DMS 273 (cell line): Measurements from ENCODE around the gene KLRF2.
"Not testable (repeated sequence)": the region's sequence is repeated elsewhere in the genome, so short reads cannot be mapped to it uniquely, and the experiment has no call there.

Experiments
- DNase-seq: peaks from one replicate; lab custom pipeline; 2025; ENCODE audit not compliant: unreplicated experiment; lab: John Stamatoyannopoulos, UW

The KLRF2 gene, protein sequence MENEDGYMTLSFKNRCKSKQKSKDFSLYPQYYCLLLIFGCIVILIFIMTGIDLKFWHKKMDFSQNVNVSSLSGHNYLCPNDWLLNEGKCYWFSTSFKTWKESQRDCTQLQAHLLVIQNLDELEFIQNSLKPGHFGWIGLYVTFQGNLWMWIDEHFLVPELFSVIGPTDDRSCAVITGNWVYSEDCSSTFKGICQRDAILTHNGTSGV

GRCh38 chr12:9881246-9881645 lies at the start of gene KLRF2:
KLRF2 (plus strand) TSS chr12:9881489; CDS start chr12:9881596, 107 bp downstream.
- no peak for DNase-seq

- no peak for DNase-seq
Observed at GRCh38 chr12:9831720-9832119, 49.6 kb upstream of the KLRF2 start.

- DNase-seq, result no peak
Observed at GRCh38 chr12:9843407-9843806, 37.9 kb upstream of the KLRF2 start.

GRCh38 chr12:9848899-9849298 lies 32.4 kb upstream of the KLRF2 start:
- DNase-seq, result no peak

- DNase-seq, result no peak
Observed at GRCh38 chr12:9851050-9851449, 30.2 kb upstream of the KLRF2 start.

DNA sequence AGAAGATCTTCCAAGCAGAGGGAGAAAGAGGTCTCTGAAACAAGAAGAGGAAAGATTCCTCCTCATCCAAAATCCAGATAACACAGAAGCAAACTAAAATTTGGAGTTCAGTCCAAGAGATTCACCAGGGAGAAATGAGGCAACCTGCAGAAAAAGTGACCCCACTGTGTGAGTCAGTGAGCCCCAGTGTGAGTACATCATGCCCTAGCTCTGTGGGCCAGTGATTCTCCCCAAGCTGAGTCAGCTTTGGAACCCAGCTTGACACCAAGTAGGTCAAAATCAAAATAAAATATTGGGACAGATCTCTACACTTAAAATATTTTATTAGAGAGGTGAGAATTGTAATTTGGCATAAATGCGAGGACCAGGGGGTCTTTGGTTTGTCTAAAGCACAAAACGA lies 29.4 kb upstream of the KLRF2 start:
- no peak for DNase-seq

- DNase-seq, result no peak
Observed at GRCh38 chr12:9856151-9856550, 25.1 kb upstream of the KLRF2 start.

DNA sequence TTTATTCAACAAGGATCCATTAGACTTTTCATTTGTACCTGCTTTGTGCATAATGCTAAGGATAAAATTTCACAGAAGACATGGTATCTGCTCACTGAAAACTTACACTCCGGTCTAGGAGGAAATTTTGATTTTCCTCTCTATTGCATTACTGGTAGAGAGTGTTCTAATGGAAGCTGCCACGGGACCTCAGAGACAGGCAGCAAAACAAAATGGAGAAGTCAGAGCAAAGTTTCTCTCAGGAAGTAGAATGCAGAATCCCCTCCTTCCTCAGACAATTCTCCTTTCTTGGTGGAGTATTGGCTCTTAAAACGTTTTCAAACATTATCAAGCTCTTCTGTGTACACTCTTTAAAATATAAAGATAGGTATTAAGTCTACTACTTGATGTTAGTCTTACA lies 24.4 kb upstream of the KLRF2 start:
- no peak for DNase-seq

DNA sequence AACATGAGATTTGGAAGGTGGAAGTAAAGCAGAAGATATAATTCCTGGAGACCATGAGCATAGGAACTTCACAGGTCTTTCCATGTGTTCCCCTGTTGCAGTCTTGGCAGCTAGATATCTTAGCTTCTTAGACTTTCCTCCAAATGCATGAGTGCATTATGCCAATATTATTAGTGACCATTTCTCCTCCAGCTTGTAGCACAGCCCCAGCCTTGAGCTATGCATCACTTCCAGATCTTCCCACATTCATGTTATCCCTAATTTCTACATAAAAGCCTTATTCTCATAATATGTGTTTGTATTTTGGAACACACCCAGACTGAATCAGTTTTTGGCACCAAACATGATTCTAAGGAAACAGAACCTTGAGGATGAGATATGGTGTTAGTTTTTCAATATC lies 23.2 kb upstream of the KLRF2 start:
- DNase-seq, result no peak

DNA sequence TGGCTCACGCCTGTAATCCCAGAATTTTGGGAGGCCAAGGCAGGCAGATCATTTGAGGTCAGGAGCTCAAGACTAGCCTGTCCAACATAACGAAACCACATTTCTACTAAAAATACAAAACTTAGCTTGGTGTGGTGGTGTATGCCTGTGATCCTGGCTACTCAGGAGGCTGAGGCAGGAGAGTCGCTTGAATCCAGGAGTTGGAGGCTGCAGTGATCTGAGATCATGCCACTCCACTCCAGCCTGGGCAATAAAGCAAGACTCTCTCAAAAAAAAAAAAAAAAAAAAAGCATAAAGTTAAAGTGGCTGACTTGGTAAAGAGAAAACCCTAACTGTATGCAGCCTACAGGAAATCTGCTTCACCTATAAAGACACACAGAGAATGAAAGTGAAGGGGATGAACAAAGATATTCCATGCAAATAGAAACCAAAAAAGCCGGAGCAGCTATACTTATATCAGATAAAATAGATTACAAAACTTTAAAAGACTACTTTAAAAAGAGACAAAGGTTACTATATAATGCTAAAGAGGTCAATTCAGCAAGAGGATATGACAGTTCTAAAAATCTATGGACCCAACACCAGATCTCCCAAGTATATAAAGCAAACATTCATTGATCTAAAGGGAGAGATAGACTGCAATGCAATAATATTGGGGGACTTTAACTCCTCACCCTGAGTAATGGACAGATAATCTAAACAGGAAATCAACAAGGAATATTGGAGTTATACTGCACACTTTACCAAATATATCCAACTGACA lies 16.2 kb upstream of the KLRF2 start:
- no peak for DNase-seq

GRCh38 chr12:9866860-9867269 lies 14.4 kb upstream of the KLRF2 start:
- no peak for DNase-seq

DNA sequence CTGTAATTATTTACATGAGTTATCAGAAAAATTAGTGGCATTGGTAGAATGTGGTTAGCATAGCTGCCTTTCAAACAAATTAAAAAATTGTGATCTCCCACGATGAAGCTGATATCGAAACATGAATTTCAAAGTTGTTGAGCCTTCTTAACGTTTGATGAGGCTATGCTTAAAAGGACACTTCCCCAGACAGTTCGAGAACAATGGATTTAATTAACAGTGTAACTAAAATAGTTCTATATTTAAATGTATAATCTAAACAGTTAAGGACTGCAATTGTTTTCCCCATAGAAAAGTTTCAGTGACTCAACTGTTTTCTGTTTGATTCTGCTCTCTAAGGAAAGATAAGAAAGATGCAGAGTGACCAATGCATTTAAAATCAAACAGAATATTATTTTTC lies 13.8 kb upstream of the KLRF2 start:
- no peak for DNase-seq

DNA sequence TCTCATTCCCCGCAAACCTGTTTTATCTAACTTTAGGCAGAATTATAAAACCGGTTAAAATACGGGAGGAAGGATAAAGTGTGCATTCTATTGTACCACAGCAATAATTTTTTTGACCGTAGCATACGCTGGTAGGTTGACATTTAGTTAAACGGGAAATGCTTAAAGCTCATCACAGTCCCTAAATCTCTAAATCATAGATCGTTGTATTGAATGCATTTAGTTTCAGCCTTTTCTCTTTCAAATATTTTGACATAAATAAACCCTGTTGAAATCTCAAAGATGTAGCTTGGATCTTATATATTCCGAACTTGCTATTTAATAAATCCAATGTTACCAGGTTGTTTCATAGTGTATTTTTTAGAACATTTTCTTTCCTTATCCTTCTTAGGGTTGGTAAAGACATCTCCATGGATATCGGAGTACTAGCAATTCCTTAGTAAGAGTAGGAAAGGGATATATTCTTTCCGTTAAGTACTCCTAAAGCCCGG lies 12.9 kb upstream of the KLRF2 start:
- no peak for DNase-seq

DNA sequence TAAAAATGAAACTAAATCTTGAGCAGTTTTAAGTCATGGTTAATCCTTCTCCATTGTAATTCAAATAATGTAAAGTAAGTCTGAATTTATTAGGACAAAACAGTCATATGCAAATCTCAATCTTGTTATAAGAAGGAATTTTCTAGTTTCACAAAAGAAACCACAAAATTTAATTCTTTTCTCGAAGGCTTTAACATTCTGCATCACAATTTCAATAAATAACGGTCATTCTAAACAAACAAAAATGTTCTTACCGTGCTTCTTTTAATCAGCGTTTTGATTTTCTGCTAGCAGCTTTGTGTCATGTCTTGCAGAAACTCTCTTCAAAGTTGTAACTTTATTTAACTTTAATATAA lies 12.4 kb upstream of the KLRF2 start:
- DNase-seq, result no peak

- no peak for DNase-seq
Observed at GRCh38 chr12:9869307-9870161, 11.8 kb upstream of the KLRF2 start, which contains the start of gene CLEC2B. CLEC2B (minus strand) TSS chr12:9869354.

GRCh38 chr12:9870286-9870866 lies 10.9 kb upstream of the KLRF2 start:
- no peak for DNase-seq

DNA sequence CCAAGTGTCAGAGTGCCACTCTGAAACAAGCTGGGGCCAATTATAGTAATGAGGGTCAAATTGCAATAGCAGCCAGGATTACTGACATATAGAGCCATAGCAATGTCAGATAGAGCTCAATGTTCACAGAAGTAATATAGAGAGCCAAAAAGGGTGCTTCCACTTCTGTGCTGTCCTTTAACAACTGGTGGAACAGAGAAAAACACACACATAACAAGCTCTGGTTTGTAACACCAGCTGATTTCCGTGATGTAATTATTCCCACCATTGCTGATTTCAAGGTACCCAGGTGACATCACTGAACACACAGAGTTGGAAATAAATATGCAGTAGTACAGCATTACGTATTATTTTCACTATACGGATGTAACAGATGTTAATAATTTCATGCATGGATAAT lies 9.1 kb upstream of the KLRF2 start:
- no peak for DNase-seq

DNA sequence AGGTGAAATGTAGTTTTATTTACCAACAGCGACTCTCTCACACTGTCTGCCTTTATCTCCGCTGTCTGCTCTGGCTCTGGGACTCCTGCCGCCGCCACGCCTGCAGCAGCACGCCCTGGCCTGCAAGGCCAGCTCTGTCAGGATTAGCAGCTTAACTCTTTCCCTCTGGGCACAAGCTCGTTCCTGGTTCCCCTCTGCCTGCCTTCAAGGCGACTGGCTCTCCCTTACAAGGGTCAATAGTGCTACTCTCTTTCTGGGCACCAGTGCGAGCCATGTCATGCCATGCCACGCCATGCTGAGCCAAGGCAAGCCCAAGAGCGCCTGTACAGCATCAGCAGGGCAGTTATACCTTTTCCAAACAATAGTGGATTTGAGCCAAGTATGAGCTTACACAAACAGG lies 8.5 kb upstream of the KLRF2 start:
- DNase-seq, result no peak

GRCh38 chr12:9876120-9876519 lies 5.2 kb upstream of the KLRF2 start:
- not testable (repeated sequence) for DNase-seq

DNA sequence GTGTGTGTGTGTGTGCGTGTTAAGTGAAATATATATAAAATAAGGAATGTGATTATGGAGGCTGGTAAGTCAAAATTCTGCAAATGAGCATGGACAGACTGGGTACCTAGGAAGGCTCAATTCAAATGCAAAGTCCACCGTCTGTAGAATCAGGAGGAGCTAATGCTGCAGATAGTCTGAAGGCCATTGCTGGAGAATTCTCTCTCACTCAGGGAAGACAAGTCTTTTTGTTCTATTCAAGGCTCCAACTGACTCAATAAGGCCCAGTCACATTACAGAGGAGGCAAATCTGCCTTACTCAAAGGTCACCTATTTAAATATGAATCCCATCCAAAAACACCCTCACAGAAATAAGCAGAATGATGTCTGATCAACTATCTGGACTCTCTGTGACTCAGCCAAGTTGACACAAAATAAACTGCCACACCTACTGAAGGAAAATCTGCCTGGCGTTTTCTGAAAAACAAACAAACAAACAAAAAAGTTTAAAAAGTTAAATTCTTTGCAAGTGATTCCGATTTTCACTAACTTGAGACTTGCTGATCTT lies 684 bp upstream of the KLRF2 start:
- no peak for DNase-seq

DNA sequence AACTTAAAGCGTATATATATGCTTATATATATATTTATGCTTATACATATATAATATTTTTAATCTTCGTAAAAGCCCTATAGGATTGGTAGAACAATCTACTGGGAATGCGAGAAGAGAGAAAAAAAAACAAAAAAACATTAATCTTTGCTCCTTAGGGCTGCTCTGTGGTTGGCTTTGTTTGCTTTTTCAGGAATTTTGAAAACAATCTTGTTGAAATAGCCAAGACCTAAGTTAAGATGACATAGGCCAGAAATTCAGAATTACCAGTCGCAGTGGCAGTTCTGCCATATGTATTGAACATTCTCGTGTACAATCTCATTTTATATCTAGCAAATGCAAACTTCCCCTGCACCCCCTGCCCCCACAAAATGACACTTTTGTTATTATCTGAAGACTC lies 699 bp downstream of the KLRF2 start:
- no peak for DNase-seq
